Small intestine (tissue), 7 donors: ENCODE results near the gene SLC25A39. TPM values are rescaled to one million over a fixed set of nuclear protein-coding genes. Genes with fewer than 3 reads are reported as not detected.

Experiments
- DNase-seq, 2 donors: peaks; one replicate each; pipeline versions ENCODE4 v3.0.0 to v3.0.0-alpha.2; 2013
- FAIRE-seq: peaks from 2 replicates; lab custom pipeline; 2012; peaks lifted over from hg19 to GRCh38; lab: Jason Lieb, UNC
- H3K27ac ChIP-seq, 3 donors: one replicate each; pipeline ENCODE4 v1.5.1; 2013; ENCODE audit warnings: low read length in 2 of 3, mild to moderate bottlenecking in 2 of 3, control low read depth in 1 of 3, inconsistent platforms in 1 of 3, low read depth in 1 of 3, moderate library complexity in 1 of 3
- H3K27me3 ChIP-seq, 3 donors: one replicate each; pipeline ENCODE4 v1.6.1; 2013; ENCODE audit warnings: low read length in 3 of 3, inconsistent platforms in 1 of 3; ENCODE audit not compliant: control insufficient read depth in 3 of 3, insufficient read depth in 3 of 3
- H3K36me3 ChIP-seq, 3 donors: one replicate each; pipeline ENCODE4 v1.6.1; 2013; ENCODE audit warnings: low read length in 3 of 3, inconsistent platforms in 1 of 3, low read depth in 1 of 3, mild to moderate bottlenecking in 1 of 3, moderate library complexity in 1 of 3; ENCODE audit not compliant: control insufficient read depth in 3 of 3, insufficient read depth in 2 of 3
- H3K4me1 ChIP-seq, 3 donors: one replicate each; pipeline ENCODE4 v1.6.1; 2013; ENCODE audit warnings: low read length in 2 of 3, inconsistent platforms in 1 of 3, low read depth in 1 of 3, mild to moderate bottlenecking in 1 of 3, moderate library complexity in 1 of 3; ENCODE audit not compliant: control insufficient read depth in 3 of 3, insufficient read depth in 2 of 3
- H3K4me3 ChIP-seq, 3 donors: one replicate each; pipeline ENCODE4 v1.5.1; 2013; ENCODE audit warnings: low read length in 3 of 3, control low read depth in 1 of 3, inconsistent platforms in 1 of 3, low read depth in 1 of 3, mild to moderate bottlenecking in 1 of 3, moderate library complexity in 1 of 3
- H3K9me3 ChIP-seq, 2 donors: one replicate each; pipeline ENCODE4 v1.6.1; 2013; ENCODE audit warnings: low read depth in 1 of 2, low read length in 1 of 2; ENCODE audit not compliant: control insufficient read depth in 2 of 2, insufficient read depth in 1 of 2
- WGBS, 3 donors: extraction: QIAGEN DNeasy Blood & Tissue Kit; methylation state at CpG; one replicate each; pipeline ENCODE4 v1.1.7; 2013; 5-methylcytosine and 5-hydroxymethylcytosine counted together
- polyA plus RNA-seq, 4 donors: library from polyadenylated mRNA; stranded (reverse) in 3 of 4; unstranded in 1 of 4; fragments of 200-250 nt in 3 of 4; fragments of 120-200 nt in 1 of 4; gene quantifications; one replicate each; pipeline versions ENCODE4 v1.2.1 to v1.2.3, GENCODE V29; 2013
- donor health status: healthy with polysubstance abuse.
- donor health status: control.
- donor health status: control.
- donor health status: Bipolar disorder and iron deficiency.
- donor health status: healthy.

The SLC25A39 gene
- polyA plus RNA-seq, 4 donors = 95.0 to 165 (median 139) TPM

- no peak overlapping the region for H3K27ac ChIP-seq
- DNase-seq (no peak), FAIRE-seq (no peak)
- H3K4me3 ChIP-seq = no peak overlapping the region
- 8 to 10% (median 9%) methylated on average over 38 of the region's 38 CpGs for WGBS, 3 donors
- H3K27me3 ChIP-seq = peaks cover 15 to 42% (median 20%) of the 10 kb centered on the region in 3 donors
- H3K36me3 ChIP-seq = peaks cover 4 to 32% (median 11%) of the 10 kb centered on the region in 3 donors
- H3K9me3 ChIP-seq = no peaks in the 10 kb centered on the region
- H3K4me1 ChIP-seq = peaks cover 0 to 34% (median 0%) of the 10 kb centered on the region in 3 donors
These were observed 8.6 kb downstream of the SLC25A39 start for GRCh38 chr17:44315760-44316731.

GRCh38 chr17:44314869-44315661 lies 9.6 kb downstream of the SLC25A39 start:
- Histone ChIP-seq H3K27ac (no peak overlapping the region), H3K4me1 (peaks cover 0 to 34% (median 0%) of the 10 kb centered on the region in 3 donors), H3K36me3 (peaks cover under 1 to 22% (median 7%) of the 10 kb centered on the region in 3 donors), H3K4me3 (peak overlapping the region in 1 of 3 donors; percentile 32), H3K9me3 (no peaks in the 10 kb centered on the region), H3K27me3 (peaks cover 15 to 42% (median 20%) of the 10 kb centered on the region in 3 donors)
- peak in 1 of 2 donors; percentile 54 for DNase-seq
- WGBS, 3 donors = 1 to 3% (median 2%) methylated on average over 39 to 81 of the region's 81 CpGs
- no peak for FAIRE-seq

- no peak overlapping the region for H3K4me3 ChIP-seq
These were observed 10.1 kb downstream of the SLC25A39 start for GRCh38 chr17:44314524-44314868.

GRCh38 chr17:44314031-44314430 lies 10.6 kb downstream of the SLC25A39 start:
- no peak for FAIRE-seq
- WGBS, 3 donors = 83 to 86% (median 83%) methylated on average over 7 of the region's 7 CpGs

More at GRCh38 chr17:44314524-44314868, 10.1 kb downstream of the SLC25A39 start:
- H3K4me1 ChIP-seq = peaks cover 0 to 38% (median 0%) of the 10 kb centered on the region in 3 donors
- peaks cover 0 to 17% (median 2%) of the 10 kb centered on the region in 3 donors for H3K36me3 ChIP-seq
- H3K9me3 ChIP-seq = no peaks in the 10 kb centered on the region
- FAIRE-seq (no peak), DNase-seq (no peak)
- H3K27ac ChIP-seq = no peak overlapping the region
- H3K27me3 ChIP-seq = peaks cover 15 to 42% (median 20%) of the 10 kb centered on the region in 3 donors
- 39 to 53% (median 50%) methylated on average over 10 to 11 of the region's 11 CpGs for WGBS, 3 donors

GRCh38 chr17:44312396-44313104 lies 12.1 kb downstream of the SLC25A39 start:
- 56 to 73% (median 62%) methylated on average over 12 to 17 of the region's 17 CpGs for WGBS, 3 donors
- peaks cover 3 to 40% (median 5%) of the 10 kb centered on the region in 3 donors for H3K4me1 ChIP-seq
- FAIRE-seq = no peak
- H3K36me3 ChIP-seq = peaks cover 0 to 4% (median 0%) of the 10 kb centered on the region in 3 donors
- H3K9me3 ChIP-seq = no peaks in the 10 kb centered on the region
- H3K4me3 ChIP-seq = no peak overlapping the region
- H3K27me3 ChIP-seq = peaks cover 15 to 38% (median 20%) of the 10 kb centered on the region in 3 donors
- H3K27ac ChIP-seq = no peak overlapping the region
- DNase-seq = peak in 1 of 2 donors; percentile 63

More at GRCh38 chr17:44314031-44314430, 10.6 kb downstream of the SLC25A39 start:
- H3K4me3 ChIP-seq = no peak overlapping the region
- peaks cover 15 to 42% (median 20%) of the 10 kb centered on the region in 3 donors for H3K27me3 ChIP-seq
- H3K27ac ChIP-seq = no peak overlapping the region
- no peaks in the 10 kb centered on the region for H3K9me3 ChIP-seq
- DNase-seq = no peak
- H3K36me3 ChIP-seq = peaks cover 0 to 13% (median 0%) of the 10 kb centered on the region in 3 donors
- H3K4me1 ChIP-seq = peaks cover 0 to 38% (median 0%) of the 10 kb centered on the region in 3 donors

DNA sequence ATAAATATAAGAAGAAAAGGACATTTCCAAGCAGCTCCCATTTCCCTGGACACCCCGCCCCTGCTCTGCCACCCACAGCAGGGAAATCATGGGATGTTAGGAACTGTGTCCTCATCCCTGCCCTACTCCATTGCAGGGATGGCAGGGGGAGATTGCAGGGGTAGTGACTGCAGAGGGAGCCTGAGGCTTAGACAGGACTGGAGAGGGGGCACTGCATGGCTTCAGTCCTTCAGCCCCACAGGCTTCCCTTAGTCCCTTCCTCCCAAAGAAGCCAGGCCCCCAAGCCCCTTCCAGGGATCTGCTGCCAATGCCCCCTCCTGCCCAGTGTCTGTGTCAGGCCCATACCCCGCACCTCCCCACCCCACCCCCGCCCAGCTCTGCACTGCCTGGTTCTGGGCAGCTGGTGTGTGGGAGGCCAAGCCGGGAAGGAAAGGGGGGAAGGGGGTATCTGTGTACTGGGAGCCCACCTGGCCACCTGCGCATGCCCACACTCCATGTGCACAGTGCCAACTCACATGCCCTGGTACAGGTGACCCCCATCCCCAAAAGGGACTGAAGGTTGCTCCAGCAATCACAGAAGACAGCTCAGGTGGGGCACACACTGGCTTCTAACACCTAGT lies 13.0 kb downstream of the SLC25A39 start:
- Histone ChIP-seq H3K4me3 (no peak overlapping the region), H3K27me3 (peaks cover 15 to 38% (median 16%) of the 10 kb centered on the region in 3 donors), H3K36me3 (peaks cover 0 to 4% (median 0%) of the 10 kb centered on the region in 3 donors), H3K9me3 (no peaks in the 10 kb centered on the region), H3K27ac (no peak overlapping the region), H3K4me1 (peaks cover 3 to 44% (median 8%) of the 10 kb centered on the region in 3 donors)
- WGBS, 3 donors = 62 to 85% (median 73%) methylated on average over 4 to 5 of the region's 5 CpGs
- DNase-seq (no peak), FAIRE-seq (no peak)

DNA sequence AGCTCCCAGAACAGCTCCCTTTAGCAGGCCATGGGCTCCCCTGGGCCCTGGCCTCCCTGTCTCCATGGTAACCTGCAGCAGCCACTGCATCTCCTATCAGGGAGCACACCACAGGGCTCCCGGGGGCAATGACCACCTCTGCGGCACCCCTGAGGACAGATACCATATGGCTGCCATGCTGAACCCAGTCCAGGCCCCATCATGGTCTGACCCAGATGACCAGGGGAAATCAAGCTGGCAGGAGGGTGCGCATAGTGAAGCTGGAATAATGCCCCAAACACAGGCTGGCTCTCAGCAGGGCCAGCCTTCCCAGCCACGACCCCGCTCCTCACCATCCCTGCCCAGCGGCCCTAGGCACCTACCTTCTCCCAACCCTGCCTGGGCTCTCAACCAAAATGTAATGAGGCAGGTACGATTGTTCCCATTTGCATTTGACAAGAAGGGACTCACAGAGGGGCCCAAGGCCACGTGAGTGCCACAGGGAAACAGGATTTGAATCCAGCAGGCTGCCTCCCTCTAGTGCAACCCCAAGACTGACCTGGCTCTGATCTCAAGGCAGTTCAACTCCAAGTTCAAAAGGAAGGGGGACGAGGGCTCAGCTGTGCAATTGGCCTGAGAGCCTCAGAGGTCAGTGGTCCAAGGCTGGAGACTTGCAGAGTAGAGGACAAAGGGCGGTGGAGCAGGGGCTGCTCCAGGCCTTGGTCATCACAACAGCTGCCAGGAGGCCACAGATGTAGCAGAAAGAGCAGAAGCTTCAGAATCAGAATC lies 13.8 kb downstream of the SLC25A39 start:
- WGBS, 3 donors = 73 to 78% (median 75%) methylated on average over 10 of the region's 10 CpGs
- DNase-seq (no peak), FAIRE-seq (no peak)
- Histone ChIP-seq H3K27me3 (peaks cover 9 to 32% (median 12%) of the 10 kb centered on the region in 3 donors), H3K4me1 (peaks cover 3 to 38% (median 8%) of the 10 kb centered on the region in 3 donors), H3K9me3 (no peaks in the 10 kb centered on the region), H3K27ac (no peak overlapping the region), H3K36me3 (peaks cover 0 to 2% (median 0%) of the 10 kb centered on the region in 3 donors), H3K4me3 (no peak overlapping the region)
